LNCaP clone FGC (cell line): Measurements from ENCODE around the gene SPTLC2.

Experiments
- DNase-seq: peaks from one replicate; pipeline ENCODE4 v3.0.0-alpha.2; 2011; ENCODE audit warnings: low read depth
- H3K4me3 ChIP-seq: 2 replicates; pipeline ENCODE4 v1.5.1; 2011; ENCODE audit warnings: mild to moderate bottlenecking, low read depth, low read length, control low read depth
- CTCF ChIP-seq: IDR thresholded peaks from 2 replicates; pipeline ENCODE4 v1.5.1; 2012; ENCODE audit warnings: mild to moderate bottlenecking; ENCODE audit not compliant: control insufficient read depth, insufficient read depth; ENCODE audit errors: extremely low read depth

Gene SPTLC2

GRCh38 chr14:77612011-77612620, 4.3 kb downstream of the SPTLC2 start:
- no peak for TF ChIP-seq CTCF
- DNase-seq: no peak
- H3K4me3 ChIP-seq: no peak overlapping the region

GRCh38 chr14:77610553-77610952, 5.9 kb downstream of the SPTLC2 start:
- no peak overlapping the region for H3K4me3 ChIP-seq
- no peak for TF ChIP-seq CTCF
- DNase-seq: no peak

GRCh38 chr14:77609922-77610321, 6.5 kb downstream of the SPTLC2 start:
- TF ChIP-seq CTCF: no peak
- no peak for DNase-seq
- H3K4me3 ChIP-seq: no peak overlapping the region

- DNase-seq: no peak
- no peak overlapping the region for H3K4me3 ChIP-seq
- TF ChIP-seq CTCF: no peak
These were observed 8.6 kb downstream of the SPTLC2 start for GRCh38 chr14:77607741-77608302.

- no peak overlapping the region for H3K4me3 ChIP-seq
- TF ChIP-seq CTCF: no peak
- DNase-seq: no peak
These were observed 11.0 kb downstream of the SPTLC2 start for GRCh38 chr14:77605392-77605972.

- no peak overlapping the region for H3K4me3 ChIP-seq
- DNase-seq: no peak
- TF ChIP-seq CTCF: no peak
These were observed 12.7 kb downstream of the SPTLC2 start for GRCh38 chr14:77603654-77604255.
